ENCODE data around the gene RALGPS1.

Gene RALGPS1

GRCh38 chr9:127091526-127091925, 176.9 kb downstream of the RALGPS1 start:
- DNase-seq = no peak
- H3K36me3 ChIP-seq (ENCODE audit: control insufficient read depth in 1 of 2, insufficient read depth in 2 of 2, low read length in 2 of 2) = peaks cover 0 to 2% of the 10 kb centered on the region in 2 experiments
- H3K4me1 ChIP-seq (ENCODE audit: control insufficient read depth in 1 of 2, insufficient read depth in 2 of 2, low read length in 2 of 2) = no peaks in the 10 kb centered on the region
- no peak overlapping the region for H3K18ac ChIP-seq (ENCODE audit: low read length)
- H2AFZ ChIP-seq (ENCODE audit: insufficient read depth, low read length, poor library complexity) = no peak overlapping the region
- H4K12ac ChIP-seq (ENCODE audit: low read depth, low read length) = no peak overlapping the region
- H2BK120ac ChIP-seq (ENCODE audit: insufficient read depth, low read length, poor library complexity) = no peak overlapping the region
- H3K27me3 ChIP-seq (ENCODE audit: insufficient read depth, low read length) = no peaks in the 10 kb centered on the region
- H3K79me1 ChIP-seq (ENCODE audit: low read length) = no peaks in the 10 kb centered on the region
- no peak overlapping the region for H3K27ac ChIP-seq (ENCODE audit: low read depth, low read length)
- H4K91ac ChIP-seq (ENCODE audit: low read depth, low read length) = no peak overlapping the region
- no CpG with 5 or more reads among the region's 13 CpGs for WGBS (ENCODE audit: extremely low coverage, insufficient coverage, insufficient read length)
- H3K4me3 ChIP-seq (ENCODE audit: low read depth, low read length) = no peak overlapping the region
- no peak overlapping the region for H3K4ac ChIP-seq (ENCODE audit: low read depth, low read length)
- no peak overlapping the region for H2AK5ac ChIP-seq (ENCODE audit: low read length)
- no peak overlapping the region for H3K14ac ChIP-seq (ENCODE audit: low read length)
- H3K9ac ChIP-seq (ENCODE audit: low read length) = no peak overlapping the region
- no peak overlapping the region for H2BK12ac ChIP-seq (ENCODE audit: low read length)
- H3K9me3 ChIP-seq (ENCODE audit: insufficient read depth, low read depth, low read length) = peaks cover 2% of the 10 kb centered on the region
- no peaks in the 10 kb centered on the region for H3K79me2 ChIP-seq (ENCODE audit: control insufficient read depth, insufficient read depth, low read length, poor library complexity)
- no peak overlapping the region for H2BK5ac ChIP-seq (ENCODE audit: low read depth, low read length, poor library complexity)
- no peak overlapping the region for H4K8ac ChIP-seq (ENCODE audit: low read depth, low read length)
- no peak overlapping the region for H3K23ac ChIP-seq (ENCODE audit: low read length)
- H3K4me2 ChIP-seq (ENCODE audit: low read length) = no peak overlapping the region

- Histone ChIP-seq H2BK12ac (ENCODE audit: low read length) (no peak overlapping the region), H3K79me2 (ENCODE audit: control insufficient read depth, insufficient read depth, low read length, poor library complexity) (no peaks in the 10 kb centered on the region), H4K8ac (ENCODE audit: low read depth, low read length) (no peak overlapping the region), H3K36me3 (ENCODE audit: control insufficient read depth in 1 of 2, insufficient read depth in 2 of 2, low read length in 2 of 2) (peaks cover 0 to 2% of the 10 kb centered on the region in 2 experiments), H2BK5ac (ENCODE audit: low read depth, low read length, poor library complexity) (no peak overlapping the region), H3K14ac (ENCODE audit: low read length) (no peak overlapping the region), H2AFZ (ENCODE audit: insufficient read depth, low read length, poor library complexity) (no peak overlapping the region), H3K27ac (ENCODE audit: low read depth, low read length) (no peak overlapping the region), H2BK120ac (ENCODE audit: insufficient read depth, low read length, poor library complexity) (no peak overlapping the region), H3K4me2 (ENCODE audit: low read length) (no peak overlapping the region), H4K12ac (ENCODE audit: low read depth, low read length) (no peak overlapping the region), H3K4ac (ENCODE audit: low read depth, low read length) (no peak overlapping the region), H3K9me3 (ENCODE audit: insufficient read depth, low read depth, low read length) (peaks cover 2% of the 10 kb centered on the region), H3K23ac (ENCODE audit: low read length) (no peak overlapping the region), H3K9ac (ENCODE audit: low read length) (no peak overlapping the region), H3K79me1 (ENCODE audit: low read length) (no peaks in the 10 kb centered on the region), H4K91ac (ENCODE audit: low read depth, low read length) (no peak overlapping the region), H3K4me1 (ENCODE audit: control insufficient read depth in 1 of 2, insufficient read depth in 2 of 2, low read length in 2 of 2) (no peaks in the 10 kb centered on the region), H2AK5ac (ENCODE audit: low read length) (no peak overlapping the region), H3K4me3 (ENCODE audit: low read depth, low read length) (no peak overlapping the region), H3K18ac (ENCODE audit: low read length) (no peak overlapping the region), H3K27me3 (ENCODE audit: insufficient read depth, low read length) (no peaks in the 10 kb centered on the region)
- whole genome bisulfite sequencing (ENCODE audit: extremely low coverage, insufficient coverage, insufficient read length) = no CpG with 5 or more reads among the region's 11 CpGs
- DNase-seq = no peak
Observed at GRCh38 chr9:127092041-127092608, 177.5 kb downstream of the RALGPS1 start.

DNA sequence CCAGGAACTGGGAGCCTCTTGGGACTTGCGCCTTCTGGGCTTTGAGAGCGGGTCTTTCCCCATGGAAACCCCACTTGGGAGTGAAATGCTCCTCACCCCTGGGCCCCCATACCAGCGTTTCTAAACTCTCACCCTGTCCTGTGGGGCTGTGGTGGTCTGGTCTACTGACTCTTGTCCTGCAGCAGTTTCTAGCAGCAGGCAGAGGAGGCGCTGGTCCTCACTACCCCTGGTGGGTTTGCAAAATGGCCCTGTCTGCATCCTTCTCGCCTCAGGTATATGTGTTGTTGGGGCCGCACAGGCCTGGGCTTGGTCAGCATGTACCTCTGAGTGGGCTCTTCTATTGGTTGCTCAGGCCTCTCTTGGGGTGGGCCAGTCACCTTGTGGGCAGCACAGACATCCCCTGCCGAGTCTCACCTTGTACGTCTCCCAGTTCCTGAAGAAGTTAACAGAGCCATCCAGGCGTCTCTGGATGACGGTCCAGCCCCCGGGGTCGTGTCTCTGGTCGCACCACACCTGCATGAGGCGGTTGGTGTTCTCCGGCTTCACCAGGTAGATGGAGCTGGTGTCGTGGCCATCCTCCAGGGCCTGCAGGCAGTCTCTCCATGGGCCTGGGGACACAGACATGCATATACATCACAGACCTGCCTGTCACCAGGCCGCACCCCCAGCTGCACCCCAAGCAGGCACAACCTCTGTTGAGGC, 178.9 kb downstream of the RALGPS1 start:
- Histone ChIP-seq H3K23ac (ENCODE audit: low read length) (no peak overlapping the region), H4K91ac (ENCODE audit: low read depth, low read length) (no peak overlapping the region), H3K9ac (ENCODE audit: low read length) (no peak overlapping the region), H2BK12ac (ENCODE audit: low read length) (no peak overlapping the region), H3K4ac (ENCODE audit: low read depth, low read length) (no peak overlapping the region), H3K4me1 (ENCODE audit: control insufficient read depth in 1 of 2, insufficient read depth in 2 of 2, low read length in 2 of 2) (no peaks in the 10 kb centered on the region), H3K27me3 (ENCODE audit: insufficient read depth, low read length) (no peaks in the 10 kb centered on the region), H4K8ac (ENCODE audit: low read depth, low read length) (no peak overlapping the region), H3K18ac (ENCODE audit: low read length) (no peak overlapping the region), H2AK5ac (ENCODE audit: low read length) (no peak overlapping the region), H3K36me3 (ENCODE audit: control insufficient read depth in 1 of 2, insufficient read depth in 2 of 2, low read length in 2 of 2) (no peaks in the 10 kb centered on the region), H3K4me3 (ENCODE audit: low read depth, low read length) (no peak overlapping the region), H3K14ac (ENCODE audit: low read length) (no peak overlapping the region), H3K4me2 (ENCODE audit: low read length) (no peak overlapping the region), H3K9me3 (ENCODE audit: insufficient read depth, low read depth, low read length) (peaks cover 2% of the 10 kb centered on the region), H3K79me1 (ENCODE audit: low read length) (no peaks in the 10 kb centered on the region), H2BK5ac (ENCODE audit: low read depth, low read length, poor library complexity) (no peak overlapping the region), H2AFZ (ENCODE audit: insufficient read depth, low read length, poor library complexity) (no peak overlapping the region), H3K79me2 (ENCODE audit: control insufficient read depth, insufficient read depth, low read length, poor library complexity) (no peaks in the 10 kb centered on the region), H4K12ac (ENCODE audit: low read depth, low read length) (no peak overlapping the region), H2BK120ac (ENCODE audit: insufficient read depth, low read length, poor library complexity) (no peak overlapping the region), H3K27ac (ENCODE audit: low read depth, low read length) (no peak overlapping the region)
- no CpG with 5 or more reads among the region's 17 CpGs for WGBS (ENCODE audit: extremely low coverage, insufficient coverage, insufficient read length)
- no peak for DNase-seq

DNA sequence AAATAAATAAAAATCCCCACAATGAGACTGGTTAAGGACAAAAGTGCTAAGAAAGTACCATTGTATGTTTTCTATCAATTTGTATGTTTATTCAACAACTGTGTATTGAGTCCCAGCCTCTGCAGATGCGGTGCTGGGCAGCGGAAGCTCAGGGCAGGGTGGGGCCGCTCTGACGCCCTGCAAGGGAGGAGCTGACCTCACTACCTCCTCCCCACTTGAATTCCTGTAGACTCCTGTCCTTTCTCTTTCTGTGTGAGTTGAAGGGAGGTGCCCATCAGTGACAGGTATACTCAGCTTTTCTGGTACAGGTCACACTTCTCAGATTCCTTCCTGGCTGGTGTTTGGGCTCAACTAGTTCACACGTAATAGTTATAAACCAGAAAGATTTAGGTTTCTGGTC, 180.8 kb downstream of the RALGPS1 start:
- no peak overlapping the region for H3K14ac ChIP-seq (ENCODE audit: low read length)
- H3K36me3 ChIP-seq (ENCODE audit: control insufficient read depth in 1 of 2, insufficient read depth in 2 of 2, low read length in 2 of 2) = no peaks in the 10 kb centered on the region
- H2BK120ac ChIP-seq (ENCODE audit: insufficient read depth, low read length, poor library complexity) = no peak overlapping the region
- no peaks in the 10 kb centered on the region for H3K27me3 ChIP-seq (ENCODE audit: insufficient read depth, low read length)
- no peaks in the 10 kb centered on the region for H3K79me1 ChIP-seq (ENCODE audit: low read length)
- peaks cover 0 to under 1% of the 10 kb centered on the region in 2 experiments for H3K4me1 ChIP-seq (ENCODE audit: control insufficient read depth in 1 of 2, insufficient read depth in 2 of 2, low read length in 2 of 2)
- no peak for DNase-seq
- H3K23ac ChIP-seq (ENCODE audit: low read length) = no peak overlapping the region
- H2BK5ac ChIP-seq (ENCODE audit: low read depth, low read length, poor library complexity) = no peak overlapping the region
- no peak overlapping the region for H3K4me2 ChIP-seq (ENCODE audit: low read length)
- H4K8ac ChIP-seq (ENCODE audit: low read depth, low read length) = no peak overlapping the region
- H3K27ac ChIP-seq (ENCODE audit: low read depth, low read length) = no peak overlapping the region
- no peak overlapping the region for H3K4ac ChIP-seq (ENCODE audit: low read depth, low read length)
- no peak overlapping the region for H2BK12ac ChIP-seq (ENCODE audit: low read length)
- WGBS (ENCODE audit: extremely low coverage, insufficient coverage, insufficient read length) = no CpG with 5 or more reads among the region's 5 CpGs
- H2AK5ac ChIP-seq (ENCODE audit: low read length) = no peak overlapping the region
- no peak overlapping the region for H3K18ac ChIP-seq (ENCODE audit: low read length)
- no peak overlapping the region for H3K9ac ChIP-seq (ENCODE audit: low read length)
- no peak overlapping the region for H4K91ac ChIP-seq (ENCODE audit: low read depth, low read length)
- no peak overlapping the region for H4K12ac ChIP-seq (ENCODE audit: low read depth, low read length)
- H3K79me2 ChIP-seq (ENCODE audit: control insufficient read depth, insufficient read depth, low read length, poor library complexity) = no peaks in the 10 kb centered on the region
- H3K9me3 ChIP-seq (ENCODE audit: insufficient read depth, low read depth, low read length) = peaks cover 2% of the 10 kb centered on the region
- H2AFZ ChIP-seq (ENCODE audit: insufficient read depth, low read length, poor library complexity) = no peak overlapping the region
- H3K4me3 ChIP-seq (ENCODE audit: low read depth, low read length) = no peak overlapping the region
